ENCODE data around the gene G2E3. TPM values are rescaled to one million over a fixed set of nuclear protein-coding genes. Genes with fewer than 3 reads are reported as not detected.

G2E3 gene
- total RNA-seq, 1 donor from 2014 or later: 20.5 TPM

GRCh38 chr14:30608533-30609006 lies 49.6 kb downstream of the G2E3 start:
- intact Hi-C loops (cut with DNase I): no loop called here
- H3K4me1 ChIP-seq: peaks cover 0 to 2% of the 10 kb centered on the region in 2 donors
- TF ChIP-seq CTCF (IDR thresholded peaks at IDR 0.05): no peak
- H3K36me3 ChIP-seq: peaks cover 10 to 15% of the 10 kb centered on the region in 2 donors
- no peak for DNase-seq (ENCODE audit: low spot score in 2 of 2)
- no peaks in the 10 kb centered on the region for H3K27me3 ChIP-seq
- H3K9me3 ChIP-seq: no peaks in the 10 kb centered on the region
- no peak overlapping the region for H3K27ac ChIP-seq
- no peak overlapping the region for H3K4me3 ChIP-seq

GRCh38 chr14:30610787-30611343 lies 51.9 kb downstream of the G2E3 start:
- no peak for DNase-seq (ENCODE audit: low spot score in 2 of 2)
- Histone ChIP-seq H3K27me3 (no peaks in the 10 kb centered on the region), H3K4me3 (no peak overlapping the region), H3K9me3 (no peaks in the 10 kb centered on the region), H3K36me3 (no peaks in the 10 kb centered on the region), H3K4me1 (peaks cover 0 to 2% of the 10 kb centered on the region in 2 donors), H3K27ac (no peak overlapping the region)
- intact Hi-C loops (cut with DNase I): no loop called here
- peak in 1 of 3 experiments; percentile 18 for TF ChIP-seq CTCF (IDR thresholded peaks at IDR 0.05)

GRCh38 chr14:30614155-30614554 lies 55.2 kb downstream of the G2E3 start:
- no peaks in the 10 kb centered on the region for H3K36me3 ChIP-seq
- H3K27ac ChIP-seq: no peak overlapping the region
- no peak for DNase-seq (ENCODE audit: low spot score in 2 of 2)
- H3K9me3 ChIP-seq: no peaks in the 10 kb centered on the region
- intact Hi-C loops (cut with DNase I): no loop called here
- TF ChIP-seq CTCF (IDR thresholded peaks at IDR 0.05): no peak
- H3K27me3 ChIP-seq: no peaks in the 10 kb centered on the region
- no peak overlapping the region for H3K4me3 ChIP-seq
- H3K4me1 ChIP-seq: peaks cover 0 to 2% of the 10 kb centered on the region in 2 donors

GRCh38 chr14:30620178-30620577 lies 61.2 kb downstream of the G2E3 start:
- H3K4me3 ChIP-seq: no peak overlapping the region
- intact Hi-C loops (cut with DNase I): loop anchor here (10.0 kb wide), 1 partner anchor 425 kb away; no protein-coding TSS in a partner anchor
- no peak for TF ChIP-seq CTCF (IDR thresholded peaks at IDR 0.05)

GRCh38 chr14:30621354-30621939 lies 62.5 kb downstream of the G2E3 start:
- intact Hi-C loops (cut with DNase I): loop anchor here (10.0 kb wide), 1 partner anchor 427 kb away; no protein-coding TSS in a partner anchor
- no peak for TF ChIP-seq CTCF (IDR thresholded peaks at IDR 0.05)
- Histone ChIP-seq H3K27me3 (no peaks in the 10 kb centered on the region), H3K9me3 (no peaks in the 10 kb centered on the region), H3K27ac (peak overlapping the region; percentile 76 to 83), H3K4me3 (peak overlapping the region; percentile 82 to 88), H3K36me3 (no peaks in the 10 kb centered on the region), H3K4me1 (peaks cover 0 to 6% of the 10 kb centered on the region in 2 donors)
- DNase-seq (ENCODE audit: low spot score in 2 of 2): no peak

More at GRCh38 chr14:30620178-30620577, 61.2 kb downstream of the G2E3 start:
- Histone ChIP-seq H3K36me3 (no peaks in the 10 kb centered on the region), H3K4me1 (peaks cover 0 to 6% of the 10 kb centered on the region in 2 donors), H3K9me3 (no peaks in the 10 kb centered on the region), H3K27me3 (no peaks in the 10 kb centered on the region), H3K27ac (no peak overlapping the region)
- DNase-seq (ENCODE audit: low spot score in 2 of 2): no peak

All from ascending aorta (tissue), 2 donors.